GM19397 (cell line): Measurements from ENCODE around the gene GALNT1.
A peak's percentile ranks its signal among the peaks of the same experiment; 100 is the strongest.

Source experiments
- ATAC-seq: cut with Tn5 transposase; IDR thresholded peaks from one replicate; pipeline ENCODE4 v1.9.1; 2021; ENCODE audit warnings: mild to moderate bottlenecking, moderate library complexity; ENCODE audit not compliant: unreplicated experiment

The GALNT1 gene

GRCh38 chr18:35662293-35663062 is 80.9 kb downstream of the GALNT1 start:
- ATAC-seq, result no peak

- ATAC-seq, result no peak
These were observed 90.5 kb downstream of the GALNT1 start for GRCh38 chr18:35671966-35672603.

DNA sequence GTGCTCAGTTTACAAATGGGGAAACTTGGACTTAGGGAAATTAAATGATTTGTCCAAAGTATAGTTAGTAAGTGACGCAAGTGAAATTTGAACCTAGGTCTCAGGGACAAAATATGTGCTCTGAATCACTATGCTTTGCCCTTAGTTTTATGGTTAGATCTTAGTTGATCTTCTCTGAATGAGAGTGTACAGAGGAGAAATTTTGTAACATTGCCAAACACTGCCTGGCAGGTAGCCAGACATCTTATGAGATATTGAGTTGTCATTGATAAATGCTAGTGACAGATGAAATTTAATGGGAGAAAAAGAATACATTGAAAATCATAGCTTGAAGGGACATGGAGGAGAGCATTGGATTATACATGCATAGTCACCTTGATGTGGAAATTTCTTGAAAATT is 91.4 kb downstream of the GALNT1 start:
- ATAC-seq, result no peak

DNA sequence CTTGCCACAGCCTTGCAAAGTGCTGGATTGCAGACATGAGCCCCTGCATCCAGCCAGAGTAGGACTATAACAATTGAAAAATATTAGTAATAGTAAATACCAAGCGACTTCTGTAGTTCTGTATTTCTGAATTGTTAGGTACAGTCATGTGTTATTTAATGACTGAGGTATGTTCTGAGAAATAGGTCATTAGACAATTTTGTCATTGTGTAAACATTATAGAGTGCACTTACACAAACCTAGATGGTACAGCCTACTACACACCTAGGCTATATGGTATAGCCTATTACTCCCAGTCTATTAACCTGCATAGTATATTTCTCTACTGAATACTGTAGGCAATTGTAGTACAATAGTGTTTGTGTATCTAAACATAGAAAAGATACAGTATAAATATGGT is 92.1 kb downstream of the GALNT1 start:
- ATAC-seq, result no peak

GRCh38 chr18:35680139-35680551 is 98.6 kb downstream of the GALNT1 start:
- ATAC-seq, result no peak

- no peak for ATAC-seq
These were observed 100.8 kb downstream of the GALNT1 start for GRCh38 chr18:35682281-35682867.

- no peak for ATAC-seq
These were observed 101.5 kb downstream of the GALNT1 start for GRCh38 chr18:35683021-35683420.

GRCh38 chr18:35688757-35689156 is 107.2 kb downstream of the GALNT1 start:
- peak; percentile 92 for ATAC-seq

DNA sequence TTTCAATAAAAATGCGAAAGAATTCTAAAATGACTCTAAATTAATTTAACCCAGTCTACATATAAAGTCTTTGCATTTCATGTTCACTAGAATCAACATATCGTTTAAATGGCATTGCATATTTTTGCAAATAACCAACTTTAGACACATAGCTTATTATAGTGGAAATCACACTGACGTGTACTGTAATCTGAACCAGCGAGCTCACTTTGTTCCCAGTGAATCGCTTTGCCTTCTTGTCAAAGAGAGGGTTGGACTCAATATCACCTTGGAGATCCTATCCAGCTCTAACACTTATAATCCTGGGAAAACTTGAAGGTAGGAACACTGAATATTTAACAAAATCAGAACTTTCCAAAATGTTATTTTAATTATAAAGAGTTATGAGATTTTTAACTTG is 108.2 kb downstream of the GALNT1 start:
- ATAC-seq, result no peak

- ATAC-seq, result no peak
These were observed 110.1 kb downstream of the GALNT1 start for GRCh38 chr18:35691625-35692024.

GRCh38 chr18:35692866-35693265 is 111.3 kb downstream of the GALNT1 start:
- no peak for ATAC-seq

- no peak for ATAC-seq
These were observed 112.3 kb downstream of the GALNT1 start for GRCh38 chr18:35693829-35694228.

DNA sequence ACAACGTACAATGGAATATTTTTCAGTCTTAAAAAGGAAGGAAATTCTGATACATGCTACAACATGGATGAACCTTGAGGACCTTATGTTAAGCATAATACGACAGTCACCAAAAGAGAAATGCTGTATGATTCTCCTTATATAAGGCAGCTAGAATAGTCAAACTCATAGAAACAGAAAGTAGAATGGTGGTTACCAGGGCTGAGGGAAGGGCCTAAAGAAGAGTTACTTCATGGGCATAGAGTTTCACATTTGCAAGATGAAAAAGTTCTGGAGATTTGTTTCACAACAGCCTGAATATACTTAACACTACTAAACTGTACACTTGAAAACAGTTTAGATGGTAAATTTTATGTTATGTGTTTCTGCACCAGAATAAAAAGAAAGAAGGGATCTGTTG is 113.3 kb downstream of the GALNT1 start:
- no peak for ATAC-seq

DNA sequence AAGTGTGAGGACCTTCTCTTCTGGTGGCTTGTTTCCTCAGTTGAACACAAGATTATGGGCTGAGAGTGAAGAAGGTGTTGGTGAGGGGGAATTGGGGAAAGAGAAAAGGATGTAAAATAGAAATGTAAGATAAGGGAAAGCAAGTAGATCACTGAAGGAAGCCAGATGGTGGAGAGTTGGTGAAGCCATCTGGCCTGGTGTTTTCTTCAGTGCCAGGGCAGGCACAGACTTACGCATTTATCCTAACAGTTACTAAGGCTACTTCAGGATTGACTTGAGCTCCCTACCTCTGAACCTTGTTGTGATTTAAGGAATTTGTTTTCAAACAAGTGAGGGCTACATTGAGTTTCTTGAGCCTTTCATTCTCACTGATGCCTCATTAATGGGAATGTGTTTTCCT is 113.8 kb downstream of the GALNT1 start:
- ATAC-seq, result no peak

GRCh38 chr18:35695803-35696202 is 114.3 kb downstream of the GALNT1 start:
- ATAC-seq, result no peak

- no peak for ATAC-seq
These were observed 114.8 kb downstream of the GALNT1 start for GRCh38 chr18:35696307-35696706.

DNA sequence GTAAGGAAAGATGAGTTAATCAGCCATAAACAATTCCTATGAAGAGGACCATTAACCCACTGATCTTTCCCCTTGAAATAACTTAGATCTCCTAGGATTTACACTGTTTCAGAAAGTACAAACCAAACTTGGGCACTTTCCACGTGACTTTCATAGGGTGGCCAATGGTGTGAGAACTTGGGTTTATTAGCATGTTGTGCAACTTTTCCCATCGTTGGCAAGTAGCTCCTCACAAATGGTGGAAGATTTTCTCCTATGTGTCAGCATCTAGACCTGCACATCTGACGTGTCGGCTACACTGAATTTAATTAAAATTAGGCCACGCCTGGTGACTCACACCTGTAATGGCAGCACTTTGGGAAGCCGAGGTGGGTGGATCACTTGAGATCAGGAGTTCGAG is 116.3 kb downstream of the GALNT1 start:
- no peak for ATAC-seq

DNA sequence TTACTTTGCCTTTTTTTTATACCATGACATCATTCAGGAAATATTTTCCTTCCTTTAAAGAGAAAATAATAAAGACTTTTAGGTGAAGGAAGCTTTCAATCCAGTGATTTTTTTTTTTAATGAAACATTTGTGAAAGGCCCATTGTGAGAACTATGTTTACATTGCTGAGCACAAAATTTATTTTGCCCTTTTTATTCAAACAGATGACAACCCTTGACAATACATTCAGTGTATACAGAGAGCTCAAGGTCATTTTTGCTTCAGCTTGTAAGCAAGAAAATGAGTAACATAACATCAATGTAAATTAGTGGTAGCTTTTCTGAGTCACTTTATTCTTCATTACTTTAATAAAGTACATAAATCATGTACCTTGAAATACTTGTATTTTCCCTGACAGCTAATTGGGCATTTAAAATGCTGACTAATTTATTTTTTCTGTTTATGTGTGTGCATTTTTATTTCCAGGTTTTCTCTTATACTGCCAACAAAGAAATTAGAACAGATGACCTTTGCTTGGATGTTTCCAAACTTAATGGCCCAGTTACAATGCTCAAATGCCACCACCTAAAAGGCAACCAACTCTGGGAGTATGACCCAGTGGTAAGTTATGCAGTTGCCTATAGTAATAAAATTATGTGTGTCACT is 121.6 kb downstream of the GALNT1 start:
- ATAC-seq, result no peak

DNA sequence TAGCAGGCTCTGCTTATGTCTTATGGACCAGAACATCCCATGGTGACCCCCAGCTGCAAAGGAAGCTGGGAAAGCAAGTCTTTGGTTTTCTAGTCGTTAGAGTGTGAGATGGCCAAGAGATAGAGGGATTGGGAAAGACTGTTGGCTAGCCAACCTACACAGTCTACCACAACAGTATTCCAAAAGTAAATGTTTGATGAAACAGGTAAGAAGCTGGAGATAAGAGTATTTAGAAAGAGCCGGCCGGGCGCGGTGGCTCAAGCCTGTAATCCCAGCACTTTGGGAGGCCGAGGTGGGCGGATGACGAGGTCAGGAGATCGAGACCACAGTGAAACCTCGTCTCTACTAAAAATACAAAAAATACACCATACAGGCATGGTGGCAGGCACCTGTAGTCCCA is 124.4 kb downstream of the GALNT1 start:
- ATAC-seq, result no peak

DNA sequence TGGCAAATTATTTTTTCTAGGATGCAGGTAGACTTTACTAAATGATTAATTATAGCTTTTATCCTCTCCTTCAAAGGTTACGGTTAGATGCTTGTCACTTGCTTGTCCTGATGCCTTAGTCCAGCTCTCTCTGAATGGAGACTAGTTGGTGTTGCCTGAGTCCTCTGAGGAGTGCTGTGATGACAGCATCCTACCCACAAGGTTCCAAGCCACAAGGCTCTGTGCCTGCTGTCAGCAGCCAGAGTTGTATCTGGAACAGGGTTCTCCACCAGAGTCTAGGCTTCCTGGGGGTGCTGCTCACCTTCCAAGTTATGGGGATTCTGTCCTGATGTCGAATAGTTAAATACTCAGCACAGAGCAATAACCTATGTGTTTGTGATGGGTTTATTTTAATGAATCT is 125.7 kb downstream of the GALNT1 start:
- no peak for ATAC-seq

DNA sequence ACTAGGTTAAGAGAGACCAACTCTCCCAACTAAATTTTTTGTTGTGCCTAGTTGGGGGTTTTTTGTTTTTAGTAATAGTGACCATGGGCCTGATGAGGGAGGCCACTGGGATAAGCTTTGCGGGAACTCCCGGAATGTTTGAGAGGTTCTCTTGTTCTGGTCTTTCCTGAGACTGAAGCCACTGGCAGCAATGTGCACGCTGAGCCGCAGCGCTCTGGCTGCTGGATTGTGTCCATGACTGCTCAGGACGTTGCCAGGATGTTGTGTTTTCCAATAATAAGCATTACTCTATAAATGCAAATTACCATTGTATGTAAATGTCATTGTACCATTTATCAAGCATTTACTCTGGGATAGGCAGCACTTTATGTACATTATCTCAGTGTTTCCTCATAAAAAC is 126.1 kb downstream of the GALNT1 start:
- ATAC-seq, result no peak

DNA sequence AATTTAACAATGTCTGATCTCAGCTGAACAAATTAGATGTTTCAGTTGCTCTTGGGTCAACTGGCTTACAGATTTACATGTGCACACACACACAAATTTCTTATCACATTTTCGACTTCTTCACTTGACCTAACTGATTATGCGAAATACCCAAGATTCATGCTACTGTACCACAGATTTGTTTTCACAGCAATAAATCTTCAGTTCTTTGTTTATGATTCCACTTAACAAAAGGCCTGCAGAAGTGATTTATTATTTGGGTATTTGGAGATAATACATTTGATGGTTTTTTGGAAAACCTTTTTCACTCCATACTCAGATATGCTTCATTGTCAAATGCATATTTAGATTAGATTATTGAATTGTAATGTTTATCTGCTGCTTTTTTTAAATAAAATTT is 129.0 kb downstream of the GALNT1 start:
- no peak for ATAC-seq
